NCI-H460 (cell line): Measurements from ENCODE around the gene HSPA9. TPM values are rescaled to one million over a fixed set of nuclear protein-coding genes. Genes with fewer than 3 reads are reported as not detected.

Source experiments
- DNase-seq: peaks from one replicate; pipeline ENCODE4 v3.0.0-alpha.2; 2016; ENCODE audit warnings: low read depth; ENCODE audit errors: extremely low read depth
- polyA plus RNA-seq: library from polyadenylated mRNA; depleted of rRNA; stranded (reverse); fragments of >200 nt; gene quantifications from 2 replicates; pipeline ENCODE4 v1.2.3, GENCODE V29; 2014; cell fraction: nucleus; rRNA removed
- total RNA-seq: library from RNA; depleted of rRNA; stranded (reverse); fragments of >200 nt; shearing (Covaris generic); gene quantifications from 2 replicates; pipeline ENCODE4 v1.2.3, GENCODE V29; 2014; rRNA removed

Gene HSPA9
- 1,085 and 1,216 TPM in 2 replicates for total RNA-seq
- 1,163 and 1,797 TPM in 2 replicates for polyA plus RNA-seq

DNA sequence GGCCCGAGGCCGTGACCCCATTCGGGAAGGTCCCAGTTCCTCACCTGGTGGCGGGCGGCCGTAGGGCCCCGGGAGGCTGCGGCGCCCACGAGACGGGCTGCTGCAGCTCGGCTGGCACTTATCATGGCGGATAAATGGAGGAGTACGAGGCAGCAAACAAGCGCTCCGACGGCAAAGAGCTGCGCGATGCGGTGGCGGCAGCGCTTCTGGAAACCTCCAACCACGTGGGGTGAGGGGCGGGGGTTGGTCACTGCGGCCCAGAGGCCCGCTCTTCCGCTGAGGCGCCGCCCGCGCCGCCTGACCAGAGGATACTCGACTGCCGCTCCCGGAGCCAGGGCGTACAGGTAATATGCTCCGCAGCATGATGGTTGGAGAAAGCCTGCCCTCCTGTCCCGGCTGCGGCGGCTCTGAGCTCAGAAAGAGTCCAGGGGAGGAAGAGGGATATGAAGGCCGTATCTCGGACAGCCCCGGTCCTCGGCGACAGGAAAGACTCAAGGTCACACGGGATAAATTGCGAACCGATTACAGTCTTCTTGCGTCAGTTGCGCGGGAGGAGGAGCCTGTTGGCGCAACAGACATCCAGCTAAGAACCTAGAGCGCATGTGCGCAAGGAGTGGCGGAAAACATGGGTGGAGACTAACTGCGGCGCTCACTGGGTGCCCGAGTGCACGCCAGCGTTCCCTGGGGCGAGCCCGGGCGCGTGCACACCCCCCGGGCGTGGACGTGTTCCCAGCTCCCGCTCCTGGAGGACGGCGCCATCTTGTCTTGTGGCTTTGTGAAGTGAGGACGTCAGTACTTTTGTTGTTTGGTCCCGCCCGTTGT is at the start of gene HSPA9:
Gene HSPA9 (minus strand): TSS at position 208 of the 822 bp plus-strand sequence. CDS start 83 bp downstream, at position 125.
- peak; percentile 100 for DNase-seq

DNA sequence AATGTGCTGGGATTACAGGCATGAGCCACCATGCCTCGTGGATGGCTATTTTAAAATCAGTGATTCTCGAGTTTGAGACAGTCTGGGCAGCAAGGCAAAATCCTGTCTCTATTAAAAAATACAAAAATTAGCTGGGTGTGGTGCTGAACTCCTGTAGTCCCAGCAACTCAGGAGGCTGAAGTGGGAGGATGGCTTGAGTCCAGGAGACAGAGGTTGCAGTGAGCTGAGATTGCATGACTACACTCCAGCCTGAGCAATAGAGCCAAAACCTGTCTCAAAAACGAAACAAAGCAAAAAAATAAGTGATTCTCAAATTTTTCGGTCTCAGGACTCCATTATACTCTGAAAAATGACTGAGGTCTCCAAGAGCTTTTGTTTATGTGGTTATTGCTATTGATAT is 47.9 kb upstream of the HSPA9 start:
- DNase-seq = no peak

DNA sequence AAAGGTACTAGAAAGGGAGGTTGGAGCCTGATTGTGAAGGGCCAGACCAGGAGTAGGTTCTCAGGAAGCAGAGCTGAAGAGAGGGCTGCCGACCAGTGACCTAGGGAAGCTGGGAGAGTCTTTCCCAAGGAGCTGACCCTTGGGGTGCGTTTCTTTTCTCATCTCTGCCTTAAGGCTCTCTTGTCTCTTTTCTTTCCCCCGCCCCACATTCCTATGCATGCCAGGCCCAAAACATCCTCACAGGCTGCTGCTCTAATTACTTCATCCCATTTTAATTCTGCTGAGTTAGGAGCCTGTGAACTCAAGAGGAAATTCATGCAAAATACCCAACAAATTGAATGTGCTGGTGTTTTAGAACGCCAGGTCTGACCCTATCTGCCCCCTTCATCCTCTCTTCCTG is 46.9 kb upstream of the HSPA9 start:
- no peak for DNase-seq

DNA sequence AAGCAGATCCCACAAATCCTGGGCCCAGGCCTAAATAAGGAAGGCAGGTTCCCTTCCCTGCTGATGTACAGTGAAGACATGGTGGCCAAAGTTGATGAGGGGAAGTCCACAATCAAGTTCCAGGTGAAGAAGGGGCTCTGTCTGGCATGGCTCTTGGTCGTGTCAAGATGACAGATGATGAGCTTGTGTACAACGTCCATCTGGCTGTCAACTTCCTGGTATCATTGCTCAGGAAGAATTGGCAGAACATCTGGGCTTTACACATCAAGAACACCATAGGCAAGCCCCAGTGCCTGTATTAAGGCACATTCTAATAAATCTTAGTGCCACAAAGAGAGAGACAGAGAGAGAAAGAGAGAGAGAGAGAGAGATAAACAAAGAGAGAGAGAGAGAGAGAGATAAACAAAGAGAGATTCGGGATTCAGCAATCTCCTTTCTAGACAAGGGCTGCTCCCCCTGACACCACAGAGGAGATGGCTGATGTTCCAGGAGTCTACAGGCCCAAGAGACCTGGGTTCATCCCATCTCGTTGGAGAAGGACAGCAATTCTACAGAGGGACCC is 45.5 kb upstream of the HSPA9 start:
- no peak for DNase-seq

DNA sequence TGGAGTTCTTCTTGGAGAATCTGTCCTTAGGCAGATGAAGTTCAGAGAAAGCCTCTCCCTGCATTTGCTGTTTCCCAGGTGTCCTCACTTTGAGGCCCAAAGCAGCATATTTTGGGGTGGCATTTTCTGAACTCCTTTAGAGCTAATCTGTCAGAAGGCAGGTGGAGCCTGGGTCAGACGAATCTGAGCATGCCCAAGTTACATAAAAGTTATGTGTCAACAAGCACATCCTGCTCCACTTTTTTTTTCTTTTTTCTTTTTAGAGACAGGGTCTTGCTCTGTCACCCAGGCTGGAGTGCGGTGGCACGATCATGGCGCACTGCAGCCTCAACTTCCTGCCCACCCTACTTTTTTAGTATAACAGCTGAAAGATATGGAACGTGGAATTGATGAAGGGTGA is 41.3 kb upstream of the HSPA9 start:
- DNase-seq = no peak

DNA sequence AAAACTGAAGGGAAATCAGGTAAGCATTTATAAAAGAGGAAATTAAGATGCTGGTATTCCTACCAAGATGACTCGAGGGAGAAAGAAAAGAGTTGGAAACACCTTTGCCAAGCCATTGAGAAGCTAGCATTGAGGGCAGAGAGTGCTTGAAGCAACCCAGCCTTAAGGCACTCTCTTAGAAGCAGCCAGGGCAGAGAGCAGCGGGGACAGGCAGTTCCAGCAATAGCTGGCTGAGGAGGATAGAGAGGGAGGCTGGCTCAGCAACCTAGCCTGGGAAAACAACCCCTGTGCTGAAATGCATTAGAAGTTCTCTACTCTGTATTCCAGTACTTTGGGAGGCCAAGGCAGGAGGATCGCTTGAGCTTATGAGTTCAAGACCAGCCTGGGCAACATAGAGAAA is 40.3 kb upstream of the HSPA9 start:
- DNase-seq = no peak

DNA sequence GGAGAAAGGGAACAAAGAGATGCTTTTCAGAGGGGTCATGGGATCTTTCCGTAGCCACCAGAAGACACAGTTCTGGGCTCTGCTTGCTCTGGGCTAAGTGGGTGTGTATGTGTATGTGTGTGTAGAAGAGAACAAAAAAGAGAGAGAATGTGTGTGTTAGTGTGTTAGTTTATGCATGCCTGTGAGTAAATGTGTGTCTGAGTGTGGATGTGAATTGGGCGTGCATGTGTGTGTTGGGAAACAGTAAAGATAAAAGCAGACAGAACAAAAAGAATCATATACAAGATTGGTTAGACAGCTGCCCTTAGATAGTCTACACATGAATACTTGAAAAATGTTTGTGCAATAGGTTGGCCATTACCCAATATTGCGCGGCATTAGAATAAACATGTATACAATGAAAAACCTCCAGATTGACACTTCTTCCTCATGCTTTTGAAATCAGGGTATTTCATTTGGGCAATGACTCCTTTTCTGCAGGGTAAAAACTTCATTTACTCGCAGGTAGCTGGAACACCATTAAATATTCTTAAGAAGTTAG is 36.5 kb upstream of the HSPA9 start:
- no peak for DNase-seq

DNA sequence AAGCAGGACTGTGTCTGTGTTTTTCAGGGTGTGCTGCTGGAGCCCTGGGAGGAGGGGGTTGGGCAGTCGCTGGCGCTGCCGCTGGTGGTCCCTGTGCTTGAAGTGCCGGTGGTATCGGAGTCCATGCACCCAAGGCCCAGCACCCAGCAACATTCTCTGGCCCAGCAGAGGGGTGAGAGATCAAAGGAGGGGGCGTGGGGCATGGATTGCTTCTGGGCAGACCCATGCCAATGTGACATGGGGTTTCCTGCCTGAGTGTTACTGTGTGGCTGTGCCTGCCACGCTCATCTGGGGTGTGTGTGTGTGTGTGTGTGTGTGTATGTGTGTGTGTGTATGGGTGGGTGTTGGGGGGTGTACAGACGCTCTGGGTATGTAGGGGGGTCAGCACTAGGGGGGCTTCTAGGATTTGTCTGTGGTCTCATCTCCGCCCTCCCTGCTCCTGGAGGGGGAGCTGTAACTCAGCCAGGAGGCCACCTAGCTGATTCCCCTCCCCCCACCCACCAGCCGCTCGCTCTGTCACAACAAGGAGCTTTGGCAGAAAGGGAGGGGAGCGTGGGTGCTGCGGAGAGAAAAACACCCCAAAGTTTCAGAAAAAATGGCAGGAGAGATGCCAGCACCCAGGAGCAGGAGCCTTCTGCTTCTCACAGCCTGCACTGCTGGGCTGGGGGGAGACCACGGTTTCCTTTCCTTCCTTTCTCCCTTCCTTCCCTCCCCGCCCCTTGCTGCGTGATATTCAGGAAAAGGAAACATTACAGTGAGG is 35.9 kb upstream of the HSPA9 start:
- no peak for DNase-seq

DNA sequence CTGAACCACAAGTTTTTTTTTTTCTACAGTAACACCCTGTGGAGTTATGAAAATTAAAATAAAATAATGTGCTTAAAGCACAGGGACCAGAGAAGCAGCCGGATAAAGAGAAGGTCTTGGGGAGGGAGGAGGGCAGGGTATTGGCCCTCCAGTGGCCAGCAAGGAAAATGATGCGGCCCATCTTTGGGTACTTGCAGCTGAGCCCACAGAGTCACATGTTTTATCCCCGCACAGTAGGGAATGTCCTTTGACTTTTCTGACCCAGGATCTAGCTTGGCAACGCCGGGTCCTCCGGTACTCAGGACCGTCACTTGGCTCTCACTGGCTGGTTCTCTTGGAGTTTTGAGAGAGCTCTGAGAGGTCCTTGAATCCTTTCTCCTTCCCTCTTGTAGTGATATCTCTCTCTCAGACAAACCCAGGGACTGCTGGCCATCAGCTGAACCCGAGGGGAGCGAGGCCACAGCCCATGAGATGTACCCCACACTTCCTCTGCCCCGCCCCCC is 35.3 kb upstream of the HSPA9 start:
- no peak for DNase-seq

DNA sequence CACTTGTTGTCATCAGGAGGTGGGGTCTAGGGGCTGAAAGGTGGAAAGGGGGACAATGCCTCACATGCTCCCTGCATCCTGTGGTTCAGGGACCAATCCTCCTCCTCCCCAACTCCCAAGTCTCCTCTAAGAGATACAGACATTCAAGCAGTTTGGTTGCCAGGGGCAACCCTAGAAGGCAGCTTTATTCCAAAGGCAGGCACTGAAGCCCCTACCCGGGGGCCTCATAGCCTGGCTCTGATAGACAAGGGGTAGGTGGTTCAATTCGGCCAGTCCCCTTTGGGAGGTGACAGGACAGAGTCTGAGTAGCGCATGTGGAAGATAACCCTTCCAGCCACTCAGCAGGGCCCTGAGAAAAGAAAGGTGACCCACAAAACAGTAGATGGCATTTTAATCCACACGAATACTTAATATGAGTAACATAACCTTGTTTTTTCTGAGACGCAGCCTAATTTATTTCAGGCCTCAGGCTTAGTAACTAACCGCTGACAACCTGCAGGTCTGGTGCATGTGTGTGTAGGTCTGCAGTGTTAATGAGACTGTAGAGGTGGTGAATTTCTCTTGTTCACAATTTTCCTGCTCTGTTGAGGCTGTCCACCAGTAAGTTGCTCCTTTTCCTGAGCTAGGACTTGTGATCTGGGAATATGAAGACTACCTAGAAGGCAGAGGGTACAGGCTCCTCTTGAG is 31.3 kb upstream of the HSPA9 start:
- DNase-seq = no peak

DNA sequence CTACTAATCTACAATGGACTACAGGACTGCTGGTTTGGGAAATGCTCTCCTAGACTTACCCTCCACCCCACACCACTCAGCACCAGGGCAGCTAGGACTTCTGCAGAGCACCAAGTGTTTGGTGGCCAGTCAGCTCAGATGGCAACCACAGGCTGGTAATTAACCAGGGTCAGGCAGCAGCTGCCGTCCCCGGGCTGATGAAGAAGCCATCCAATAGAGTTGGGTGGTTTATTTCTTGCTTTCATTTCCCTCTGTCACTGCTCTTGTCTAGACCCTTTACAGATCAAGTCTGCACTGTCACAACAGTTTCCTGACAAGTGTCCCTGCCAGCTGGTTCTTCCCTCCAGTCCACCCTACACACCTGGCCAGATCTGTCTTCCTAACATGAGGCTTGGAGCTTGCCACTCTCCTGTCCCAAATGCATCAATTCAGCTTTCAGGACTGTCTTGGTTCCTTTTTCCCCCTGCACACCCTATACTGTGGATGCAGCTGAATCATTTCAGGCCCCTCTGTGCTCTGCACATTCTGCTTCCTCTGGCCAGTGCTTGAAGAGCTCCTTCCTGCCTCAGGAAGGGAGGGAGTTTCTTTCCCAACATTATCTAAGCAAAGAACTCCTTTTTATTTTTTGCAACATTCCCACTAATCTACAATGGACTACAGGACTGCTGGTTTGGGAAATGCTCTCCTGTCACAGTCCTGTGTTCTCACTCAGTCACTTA is 30.2 kb upstream of the HSPA9 start:
- DNase-seq = no peak

DNA sequence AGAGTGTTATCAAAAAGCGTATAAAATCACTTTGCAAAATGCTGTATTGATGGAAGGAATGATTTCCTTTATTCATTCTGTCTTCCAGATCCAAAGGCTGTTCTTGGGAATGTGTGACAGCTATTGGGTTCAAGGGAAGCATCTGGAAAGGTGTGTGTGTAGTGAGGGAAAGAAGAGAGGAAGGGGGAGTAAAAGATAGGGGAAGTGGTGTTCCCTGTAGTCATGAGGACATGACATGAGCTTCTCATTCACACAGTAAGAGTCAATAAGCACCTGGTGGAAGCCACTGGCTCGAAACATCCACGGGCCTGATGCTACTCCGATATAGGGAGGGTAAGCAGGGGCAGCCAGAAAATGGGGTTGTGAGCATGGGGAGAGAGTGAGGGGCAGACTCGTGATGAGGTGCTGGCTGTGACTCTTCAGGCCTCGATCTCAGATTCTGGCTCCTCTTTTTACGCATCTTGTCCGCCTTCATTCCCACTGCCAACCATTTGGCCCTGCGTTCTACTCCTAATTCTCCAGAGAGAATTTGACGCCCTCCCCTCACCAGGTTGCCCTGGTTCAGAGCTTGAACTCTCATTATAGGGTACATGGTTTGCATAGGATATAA is 29.1 kb upstream of the HSPA9 start:
- DNase-seq = no peak

DNA sequence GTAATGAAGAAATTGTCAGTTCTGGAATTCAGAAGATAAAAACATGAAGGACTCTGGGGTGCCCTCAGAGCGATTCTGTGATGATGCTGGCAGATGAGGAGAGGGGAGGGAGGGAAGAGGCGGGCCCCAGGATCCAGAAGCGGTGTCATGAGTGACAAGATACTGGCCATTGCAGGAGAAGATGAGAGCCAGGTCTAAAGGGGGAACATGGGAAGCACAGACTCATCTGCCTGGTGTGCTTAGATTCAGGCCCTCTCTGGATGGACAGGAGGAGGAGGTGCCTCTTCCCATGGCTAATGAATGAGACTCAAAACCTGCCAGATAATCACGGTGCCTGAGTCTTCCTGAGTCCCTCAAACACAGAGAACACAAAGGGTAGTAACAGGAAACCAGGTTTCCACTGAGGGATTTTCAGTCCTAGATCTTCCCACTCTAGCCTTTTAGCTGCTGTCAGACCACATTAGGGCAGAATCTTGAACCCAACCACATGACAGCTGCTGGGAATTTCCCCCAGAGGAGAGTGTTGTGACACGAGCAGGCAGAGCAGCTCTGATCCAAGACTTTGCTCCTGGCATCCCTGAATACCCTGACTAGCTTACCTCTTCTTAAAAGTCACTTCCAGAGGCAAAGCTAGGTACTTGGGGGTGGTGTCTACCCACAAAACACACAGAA is 28.2 kb upstream of the HSPA9 start:
- DNase-seq = no peak

DNA sequence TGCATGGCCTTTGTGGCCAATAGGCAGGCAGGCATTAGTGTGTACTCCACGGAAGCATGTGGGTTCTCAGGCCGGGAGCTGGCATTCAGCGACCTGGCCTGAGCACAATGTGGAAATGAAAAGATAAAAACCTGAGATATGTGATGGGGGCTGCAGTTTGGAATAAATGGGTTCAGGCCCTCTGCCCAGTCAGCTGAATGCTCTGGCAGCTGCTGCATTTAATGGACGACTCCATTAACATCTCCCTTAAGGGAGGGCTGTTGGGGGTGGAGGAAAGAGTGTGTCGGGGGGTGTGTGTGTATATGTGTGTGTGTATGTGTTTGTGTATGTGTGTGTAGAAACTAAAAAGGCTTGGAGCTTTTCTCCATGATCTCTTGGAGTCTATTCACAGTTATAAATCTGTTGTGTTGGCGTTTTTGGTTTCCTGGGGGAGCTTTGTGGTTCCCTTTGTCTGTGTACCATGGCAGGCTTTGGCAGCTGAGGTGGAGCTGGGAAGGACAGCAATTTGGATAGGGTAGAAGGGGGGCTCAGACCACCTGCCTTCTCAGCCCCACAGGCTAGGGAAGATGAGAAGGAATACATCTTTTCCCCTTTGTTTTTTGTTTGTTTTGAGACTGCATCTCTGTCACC is 27.3 kb upstream of the HSPA9 start:
- no peak for DNase-seq

DNA sequence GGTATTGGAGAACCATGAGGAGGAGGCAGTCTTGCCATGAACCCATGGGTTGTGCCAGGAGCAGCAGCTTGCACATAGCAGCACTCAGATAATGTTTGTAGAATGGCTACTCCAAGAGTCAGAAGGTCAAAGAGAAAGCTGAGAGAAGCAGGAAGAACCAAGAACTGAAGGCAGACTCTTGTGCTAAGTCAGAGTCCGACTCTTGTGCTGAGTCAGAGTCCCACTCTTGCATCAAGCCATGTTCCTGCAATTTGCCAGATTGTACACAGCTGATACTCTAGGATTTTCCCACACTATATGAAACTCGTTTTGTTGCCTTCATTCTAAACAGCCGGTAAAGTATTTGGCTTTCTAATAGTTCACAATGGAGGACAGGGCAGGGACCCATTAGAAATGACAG is 26.2 kb upstream of the HSPA9 start:
- DNase-seq = no peak

DNA sequence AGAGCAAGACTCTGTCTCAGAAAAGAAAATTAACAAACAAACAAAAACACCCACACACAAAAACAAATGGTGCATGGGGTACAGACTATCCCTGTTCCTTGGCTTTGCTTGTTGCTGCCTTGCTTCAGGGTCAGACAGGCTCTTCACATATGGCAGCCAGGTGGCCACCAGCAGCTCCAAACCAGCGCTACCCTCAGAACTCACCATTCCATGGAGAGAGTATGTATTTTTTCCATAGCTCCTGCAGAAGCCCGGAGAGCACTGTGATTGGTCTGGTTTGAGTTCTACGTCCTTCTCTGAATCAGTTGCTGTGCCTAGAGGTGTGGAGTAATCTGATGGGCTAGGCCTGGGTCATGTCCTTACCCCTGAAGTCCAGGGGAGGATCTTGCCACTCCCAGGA is 25.2 kb upstream of the HSPA9 start:
- no peak for DNase-seq

DNA sequence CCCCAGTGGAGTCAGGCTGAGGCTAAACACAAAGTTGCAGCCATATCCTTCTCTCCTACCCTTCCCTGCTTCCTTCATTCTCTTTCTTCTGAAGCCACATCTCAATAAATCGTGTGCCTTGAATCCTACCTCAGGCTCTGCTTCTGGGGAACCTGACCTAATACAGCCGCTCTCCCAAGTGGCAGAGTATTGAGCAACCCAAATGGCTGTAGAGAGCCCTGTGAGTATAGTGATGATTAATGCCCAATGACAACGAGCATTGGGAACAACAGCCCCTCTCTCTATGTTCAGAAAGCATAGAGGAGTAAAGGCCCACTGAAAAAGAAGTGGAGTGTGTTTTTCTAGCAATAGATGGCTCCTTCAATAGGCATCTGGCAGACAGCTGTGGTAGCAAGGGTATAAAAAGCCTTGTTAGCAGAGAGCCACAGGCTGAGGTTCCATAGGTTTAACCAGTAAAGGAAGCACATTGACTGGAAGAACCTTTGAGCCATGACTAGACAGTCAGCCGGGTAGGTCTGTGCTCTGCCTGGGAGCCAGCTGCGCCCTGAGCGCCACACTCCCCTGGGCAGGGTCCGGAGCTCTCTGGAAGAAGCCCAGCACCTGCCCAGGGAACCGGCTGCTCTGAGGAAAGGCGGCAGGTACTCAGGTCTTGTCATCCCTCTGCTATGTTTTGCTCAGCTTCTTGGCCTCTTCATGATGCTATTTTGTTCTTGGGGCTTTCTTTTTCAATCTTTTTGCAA is 22.6 kb upstream of the HSPA9 start:
- no peak for DNase-seq
